ENCODE measurements around the gene C11orf65.
"Not testable (repeated sequence)": the region's sequence is repeated elsewhere in the genome, so short reads cannot be mapped to it uniquely, and the experiment has no call there.

Gene C11orf65

GRCh38 chr11:108468478-108468864 lies 1.1 kb upstream of the C11orf65 start:
- no peak for DNase-seq

GRCh38 chr11:108466405-108466804 lies 924 bp downstream of the C11orf65 start:
- peak; percentile 20 for DNase-seq

GRCh38 chr11:108453207-108453835 lies 14.0 kb downstream of the C11orf65 start:
- DNase-seq, result no peak

GRCh38 chr11:108441445-108441844 lies 25.9 kb downstream of the C11orf65 start:
- not testable (repeated sequence) for DNase-seq

- DNase-seq, result no peak
Measured at GRCh38 chr11:108436594-108436993, 30.7 kb downstream of the C11orf65 start.

GRCh38 chr11:108435066-108435465 lies 32.3 kb downstream of the C11orf65 start:
- no peak for DNase-seq

- DNase-seq, result no peak
Measured at GRCh38 chr11:108432783-108433182, 34.5 kb downstream of the C11orf65 start.

GRCh38 chr11:108431997-108432396 lies 35.3 kb downstream of the C11orf65 start:
- DNase-seq, result no peak

- no peak for DNase-seq
Measured at GRCh38 chr11:108431370-108431769, 36.0 kb downstream of the C11orf65 start.

- peak; percentile 33 for DNase-seq
Measured at GRCh38 chr11:108417551-108417950, 49.8 kb downstream of the C11orf65 start.

- no peak for DNase-seq
Measured at GRCh38 chr11:108414958-108415357, 52.4 kb downstream of the C11orf65 start.

GRCh38 chr11:108405706-108406105 lies 61.6 kb downstream of the C11orf65 start:
- DNase-seq, result no peak

GRCh38 chr11:108403052-108403451 lies 64.3 kb downstream of the C11orf65 start:
- DNase-seq, result no peak

GRCh38 chr11:108402241-108402640 lies 65.1 kb downstream of the C11orf65 start:
- peak; percentile 79 for DNase-seq

GRCh38 chr11:108398439-108398838 lies 68.9 kb downstream of the C11orf65 start:
- no peak for DNase-seq

GRCh38 chr11:108396672-108397071 lies 70.7 kb downstream of the C11orf65 start:
- not testable (repeated sequence) for DNase-seq

- DNase-seq, result no peak
Measured at GRCh38 chr11:108394744-108395284, 72.5 kb downstream of the C11orf65 start.

- no peak for DNase-seq
Measured at GRCh38 chr11:108393046-108393445, 74.3 kb downstream of the C11orf65 start.

GRCh38 chr11:108392353-108392752 lies 75.0 kb downstream of the C11orf65 start:
- no peak for DNase-seq

GRCh38 chr11:108388576-108388975 lies 78.8 kb downstream of the C11orf65 start:
- no peak for DNase-seq

GRCh38 chr11:108373505-108373904 lies 93.8 kb downstream of the C11orf65 start:
- DNase-seq, result not testable (repeated sequence)

GRCh38 chr11:108370990-108371389 lies 96.3 kb downstream of the C11orf65 start:
- no peak for DNase-seq

- no peak for DNase-seq
Measured at GRCh38 chr11:108370315-108370714, 97.0 kb downstream of the C11orf65 start.

- no peak for DNase-seq
Measured at GRCh38 chr11:108369064-108369463, 98.3 kb downstream of the C11orf65 start.

- DNase-seq, result no peak
Measured at GRCh38 chr11:108368134-108368533, 99.2 kb downstream of the C11orf65 start.
